LNCaP clone FGC (cell line): Measurements from ENCODE around the gene TRPV3.

Source experiments
- DNase-seq: peaks from one replicate; pipeline ENCODE4 v3.0.0-alpha.2; 2011; ENCODE audit warnings: low read depth
- H3K4me3 ChIP-seq: 2 replicates; pipeline ENCODE4 v1.5.1; 2011; ENCODE audit warnings: mild to moderate bottlenecking, low read depth, low read length, control low read depth
- CTCF ChIP-seq: IDR thresholded peaks from 2 replicates; pipeline ENCODE4 v1.5.1; 2012; ENCODE audit warnings: mild to moderate bottlenecking; ENCODE audit not compliant: control insufficient read depth, insufficient read depth; ENCODE audit errors: extremely low read depth

TRPV3 gene

GRCh38 chr17:3555189-3555796 is 2.3 kb downstream of the TRPV3 start:
- no peak for TF ChIP-seq CTCF
- DNase-seq = no peak
- H3K4me3 ChIP-seq = no peak overlapping the region

GRCh38 chr17:3554440-3554839 is 3.2 kb downstream of the TRPV3 start:
- no peak for DNase-seq
- no peak for TF ChIP-seq CTCF

GRCh38 chr17:3553419-3554401 is 3.9 kb downstream of the TRPV3 start:
- DNase-seq = no peak
- TF ChIP-seq CTCF = no peak
- H3K4me3 ChIP-seq = no peak overlapping the region

More at GRCh38 chr17:3554440-3554839, 3.2 kb downstream of the TRPV3 start:
- H3K4me3 ChIP-seq = no peak overlapping the region

- TF ChIP-seq CTCF = no peak
- no peak for DNase-seq
Observed at GRCh38 chr17:3552916-3553315, 4.7 kb downstream of the TRPV3 start.

GRCh38 chr17:3551189-3551588 is 6.4 kb downstream of the TRPV3 start:
- no peak for DNase-seq
- TF ChIP-seq CTCF = no peak
- no peak overlapping the region for H3K4me3 ChIP-seq

More at GRCh38 chr17:3552916-3553315, 4.7 kb downstream of the TRPV3 start:
- H3K4me3 ChIP-seq = no peak overlapping the region

GRCh38 chr17:3549610-3550162 is 7.9 kb downstream of the TRPV3 start:
- no peak for DNase-seq
- no peak for TF ChIP-seq CTCF
- no peak overlapping the region for H3K4me3 ChIP-seq
